GM19324 (cell line): Measurements from ENCODE around the gene TP53TG5.

ENCODE experiments used
- ATAC-seq: cut with Tn5 transposase; IDR thresholded peaks from one replicate; pipeline ENCODE4 v1.9.1; 2021; ENCODE audit warnings: mild to moderate bottlenecking, moderate library complexity; ENCODE audit not compliant: unreplicated experiment, low FRiP score

TP53TG5 gene

DNA sequence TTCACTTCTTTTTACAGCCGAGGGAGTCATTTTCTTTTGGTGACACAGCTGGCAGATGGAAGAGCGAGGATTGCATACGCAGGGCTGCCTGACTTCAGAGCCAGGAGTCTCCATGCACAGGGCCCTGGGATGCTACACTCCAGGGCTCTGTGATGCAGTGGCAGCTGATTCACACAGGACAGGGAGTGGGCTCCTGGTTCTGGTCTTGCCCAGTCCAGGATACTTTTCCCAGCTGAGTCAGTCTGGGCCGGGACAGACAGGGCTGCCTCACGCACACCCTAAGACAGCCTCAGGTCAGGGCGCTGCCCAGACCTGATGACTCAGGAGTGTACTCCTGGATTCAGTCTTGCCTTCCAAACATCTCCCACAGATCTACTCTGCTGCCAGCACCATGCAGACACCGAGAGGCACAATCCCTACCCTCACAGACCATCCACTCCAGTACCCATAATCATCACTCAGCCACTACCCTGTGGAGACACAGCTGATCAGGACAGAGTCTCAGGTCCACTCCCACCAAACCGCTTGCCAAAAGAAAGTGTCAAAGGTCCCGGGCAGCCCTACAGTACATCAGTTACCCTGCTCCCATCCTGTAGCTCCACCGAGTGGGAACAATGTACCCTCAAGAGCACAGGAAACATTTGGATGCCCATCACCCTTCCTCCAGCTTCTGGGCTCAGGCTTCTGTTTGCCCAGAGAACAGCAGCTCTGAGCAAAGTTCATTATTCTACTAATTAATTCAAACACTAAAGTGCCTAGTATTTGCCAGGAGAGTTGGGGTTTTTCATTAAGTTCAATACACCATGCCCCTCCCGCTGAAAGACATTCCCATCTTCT is 41.4 kb downstream of the TP53TG5 start:
- ATAC-seq = no peak

- no peak for ATAC-seq
Measured at GRCh38 chr20:45330476-45330875, 47.6 kb downstream of the TP53TG5 start.

DNA sequence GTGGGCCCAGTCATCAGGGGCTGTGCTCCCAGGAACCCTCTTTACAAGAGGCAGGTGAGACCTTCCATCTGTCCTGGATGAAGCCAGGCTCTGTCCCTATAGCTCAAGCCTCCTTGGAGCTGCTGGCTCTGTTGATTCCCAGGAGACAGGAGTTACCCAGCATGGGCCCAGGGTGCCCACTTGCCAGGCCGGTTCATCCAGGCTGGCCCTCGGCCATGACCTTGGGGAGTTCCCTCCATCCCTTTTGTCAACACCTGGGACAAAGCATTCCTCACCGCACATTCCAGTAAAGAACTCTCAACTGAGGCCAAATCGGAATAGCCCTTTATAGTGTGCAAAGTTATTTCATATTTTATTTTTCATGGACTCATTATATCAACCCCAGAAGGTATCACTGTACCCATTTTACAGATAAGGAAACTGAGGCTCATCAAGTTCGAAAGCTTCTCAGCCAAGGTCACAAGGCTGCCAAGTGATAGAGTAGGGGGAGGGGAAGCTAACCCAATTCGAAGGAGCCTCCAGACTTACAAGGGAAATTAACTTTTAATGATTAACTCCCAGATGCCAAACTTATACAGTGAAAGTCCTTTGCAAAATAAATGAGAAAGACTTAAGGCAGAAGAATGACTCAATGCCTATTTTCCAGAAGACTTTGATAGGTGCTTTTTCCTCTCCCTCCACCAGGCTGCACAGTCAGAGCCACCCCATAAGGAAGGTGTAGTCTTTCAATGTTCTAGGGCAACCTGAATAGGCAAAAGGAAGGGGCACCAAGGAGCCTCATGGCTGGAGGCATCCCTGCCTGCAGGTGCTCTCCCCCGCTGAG is 48.4 kb downstream of the TP53TG5 start:
- ATAC-seq = no peak

GRCh38 chr20:45328451-45328850 is 49.7 kb downstream of the TP53TG5 start:
- ATAC-seq = no peak

- ATAC-seq = no peak
Measured at GRCh38 chr20:45325371-45325770, 52.8 kb downstream of the TP53TG5 start.

GRCh38 chr20:45323731-45324130 is 54.4 kb downstream of the TP53TG5 start:
- ATAC-seq = no peak

DNA sequence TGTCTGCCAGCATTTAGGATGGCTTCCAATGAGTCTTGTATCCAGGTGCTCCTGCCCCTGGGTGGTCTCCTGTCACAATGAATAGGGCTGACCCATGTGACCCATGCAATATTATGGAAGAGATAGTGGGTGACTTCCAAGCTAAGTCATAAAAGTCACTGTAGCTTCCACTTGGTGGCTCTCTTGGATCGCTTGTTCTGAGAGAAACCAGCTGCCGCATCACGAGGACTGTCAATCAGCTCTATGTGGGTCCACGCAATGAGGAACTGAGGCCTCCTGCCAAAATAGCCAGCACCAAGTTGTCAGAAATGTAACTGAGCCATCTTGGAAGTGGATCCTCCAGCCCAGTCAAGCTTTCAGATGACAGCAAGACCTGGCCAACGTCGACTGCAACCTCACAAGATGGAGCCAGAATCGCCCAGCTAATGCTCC is 55.2 kb downstream of the TP53TG5 start:
- ATAC-seq = no peak
